HepG2 (cell line): ENCODE measurements around the gene NT5C1B. TPM values are rescaled to one million over a fixed set of nuclear protein-coding genes. Genes with fewer than 3 reads are reported as not detected.

Experiments
- ATAC-seq: fragments of 200-7000 bp; cut with Tn5 transposase; 3 replicates; pipeline ENCODE4 v1.9.1; 2020; ENCODE audit warnings: mild to moderate bottlenecking, moderate library complexity
- BruUV-seq: library from RNA; stranded (reverse); fragments of 400-500 nt; replicated peaks from 2 replicates; lab custom pipeline; 2021; lab: Mats Ljungman, UMichigan
- CTCF ChIA-PET: fragments of 300-600 bp; formaldehyde crosslinking; extraction: SDS; loops from one replicate; lab custom pipeline; 2021; ENCODE audit warnings: low total read pairs, inconsistent platforms, low intra/inter-chr PET ratio; lab: Yijun Ruan, JAX
- POLR2A ChIA-PET: fragments of 350-600 bp; sonication (Branson Sonifier 250); formaldehyde crosslinking; loops from one replicate; lab custom pipeline; 2020; ENCODE audit warnings: antibody characterized with exemption, inconsistent platforms; lab: Yijun Ruan, JAX
- DNase-seq: peaks from one replicate; pipeline ENCODE4 v3.0.0-alpha.2; 2015; ENCODE audit warnings: low spot score
- FAIRE-seq: peaks from 3 replicates; lab custom pipeline; 2011; peaks lifted over from hg19 to GRCh38; lab: Jason Lieb, UNC
- H2AFZ ChIP-seq: one replicate; pipeline ENCODE4 v1.6.1; 2011; ENCODE audit warnings: low read length, inconsistent platforms
- H3K27ac ChIP-seq: fragments of 300-600 bp; 3 replicates; pipeline ENCODE4 v1.8.0; 2011; ENCODE audit warnings: mixed run types, mild to moderate bottlenecking, mixed read lengths, low read length, inconsistent platforms; ENCODE audit not compliant: insufficient read depth; ENCODE audit errors: extremely low read length
- H3K27me3 ChIP-seq, 2 experiments: fragments of 200-600 bp in 1 of 2; 2 replicates in 1 of 2; 3 replicates in 1 of 2; pipeline versions ENCODE4 v1.6.0 to v1.8.0; 2011; ENCODE audit warnings: low read length in 2 of 2, mild to moderate bottlenecking in 2 of 2, moderate library complexity in 2 of 2, inconsistent platforms in 1 of 2; ENCODE audit not compliant: insufficient read depth in 2 of 2, control insufficient read depth in 1 of 2
- H3K36me3 ChIP-seq, 2 experiments: fragments of 200-600 bp in 1 of 2; replicated peaks in 1 of 2; 2 replicates in 1 of 2; 3 replicates in 1 of 2; pipeline versions ENCODE4 v1.5.1 to v1.8.0; 2011; ENCODE audit warnings: low read length in 2 of 2, inconsistent platforms in 1 of 2; ENCODE audit not compliant: insufficient read depth in 2 of 2, control insufficient read depth in 1 of 2
- H3K4me1 ChIP-seq: 2 replicates; pipeline ENCODE4 v1.5.1; 2012; ENCODE audit warnings: low read length, inconsistent platforms; ENCODE audit not compliant: insufficient read depth
- H3K4me2 ChIP-seq: 2 replicates; pipeline ENCODE4 v1.6.0; 2011; ENCODE audit warnings: low read depth, low read length, inconsistent platforms
- H3K4me3 ChIP-seq, 3 experiments: fragments of 200-600 bp in 1 of 3; sonication (generic), shearing (Covaris generic) in 1 of 3; replicated peaks in 1 of 3; 2 replicates each; pipeline ENCODE4 v1.5.1; 2011 to 2016; ENCODE audit warnings: low read length in 3 of 3, inconsistent platforms in 2 of 3, low read depth in 2 of 3, mild to moderate bottlenecking in 2 of 3, control low read depth in 1 of 3, mixed read lengths in 1 of 3; ENCODE audit not compliant: insufficient read depth in 1 of 3
- H3K79me2 ChIP-seq: one replicate; pipeline ENCODE4 v1.6.1; 2011; ENCODE audit warnings: low read length, inconsistent platforms; ENCODE audit not compliant: insufficient read depth
- H3K9ac ChIP-seq: 2 replicates; pipeline ENCODE4 v1.6.0; 2011; ENCODE audit warnings: mild to moderate bottlenecking, low read depth, low read length, inconsistent platforms; ENCODE audit not compliant: insufficient read depth
- H3K9me3 ChIP-seq: 2 replicates; pipeline ENCODE4 v1.5.1; 2012; ENCODE audit warnings: mild to moderate bottlenecking, low read length
- H4K20me1 ChIP-seq: 2 replicates; pipeline ENCODE4 v1.6.0; 2011; ENCODE audit warnings: inconsistent platforms, mild to moderate bottlenecking, low read length, moderate library complexity; ENCODE audit not compliant: insufficient read depth
- BCL6 ChIP-seq: IDR thresholded peaks from 2 replicates; pipeline ENCODE4 v1.6.1; 2016; ENCODE audit warnings: missing genetic modification reagents, missing compliant biosample characterization
- CHD4 ChIP-seq: fragments of 200-600 bp; sonication (generic); IDR thresholded peaks from 2 replicates; pipeline ENCODE4 v1.7.0; 2017; ENCODE audit warnings: mild to moderate bottlenecking, low read length, borderline replicate concordance
- MXD4 ChIP-seq: IDR thresholded peaks from 2 replicates; pipeline ENCODE4 v1.6.1; 2016; ENCODE audit warnings: mild to moderate bottlenecking, missing biosample characterization, missing genetic modification reagents
- MYNN ChIP-seq: sonication (generic); formaldehyde crosslinking; IDR thresholded peaks from 2 replicates; pipeline ENCODE4 v1.4.0; 2020; ENCODE audit warnings: mild to moderate bottlenecking, low read depth, missing genetic modification reagents
- RFX5 ChIP-seq: IDR thresholded peaks from 2 replicates; pipeline ENCODE4 v1.6.1; 2011; ENCODE audit warnings: low read depth, low read length, improper control_type of control experiment
- TBX3 ChIP-seq: fragments of 450-650 bp; IDR thresholded peaks from 2 replicates; pipeline ENCODE4 v1.6.1; 2017; ENCODE audit warnings: antibody characterized with exemption, mild to moderate bottlenecking, inconsistent platforms, borderline replicate concordance
- ZNF260 ChIP-seq: sonication (generic); formaldehyde crosslinking; IDR thresholded peaks from 2 replicates; pipeline ENCODE4 v1.4.0; 2020; ENCODE audit warnings: missing genetic modification reagents, low read depth, mild to moderate bottlenecking, borderline replicate concordance
- ZNF543 ChIP-seq: sonication (generic); formaldehyde crosslinking; IDR thresholded peaks from 2 replicates; pipeline ENCODE4 v1.4.0; 2020; ENCODE audit warnings: mild to moderate bottlenecking, missing genetic modification reagents
- ZNF883 ChIP-seq: sonication (generic); formaldehyde crosslinking; IDR thresholded peaks from 2 replicates; pipeline ENCODE4 v1.5.1; 2020; ENCODE audit warnings: mild to moderate bottlenecking, missing genetic modification reagents; ENCODE audit errors: not compliant biosample characterization
- ZSCAN21 ChIP-seq: sonication (generic); formaldehyde crosslinking; IDR thresholded peaks from 2 replicates; pipeline ENCODE4 v1.8.0; 2022; ENCODE audit warnings: mild to moderate bottlenecking, missing genetic modification reagents, moderate library complexity, borderline replicate concordance
- ZSCAN29 ChIP-seq: sonication (generic); formaldehyde crosslinking; conservative IDR thresholded peaks from 2 replicates; pipeline ENCODE4 v1.4.0; 2020; ENCODE audit warnings: mild to moderate bottlenecking, missing genetic modification reagents
- WGBS: methylation state at CpG from one replicate; pipeline ENCODE4 v1.1.6; 2017; ENCODE audit warnings: low lambda C conversion rate; 5-methylcytosine and 5-hydroxymethylcytosine counted together
- in situ Hi-C: cut with HindIII; loops from 2 replicates; pipeline ENCODE4 v1.10.0; 2017; ENCODE audit warnings: low pct_unique_long_range_greater_than_20kb; ENCODE audit not compliant: extremely low pct_ligation_motif_present
- intact Hi-C: fragments of 100-400 bp; cut with micrococcal nuclease; formaldehyde crosslinking; loops from one replicate; pipeline ENCODE4 v1.10.0; 2022; ENCODE audit not compliant: unreplicated experiment
- polyA plus RNA-seq, 8 experiments: library from polyadenylated mRNA; depleted of rRNA in 3 of 8; stranded (reverse) in 7 of 8; unstranded in 1 of 8; fragments of >200 nt; fragmentation: Illumina TruSeq in 4 of 8; extraction: Trizol in 4 of 8; gene quantifications; 2 replicates each; pipeline versions ENCODE4 v1.2.1 to v1.2.3, GENCODE V29; 2011 to 2016; ENCODE audit warnings: low read depth in 4 of 8, missing spikeins in 1 of 8, mixed read lengths in 1 of 8; ENCODE audit not compliant: insufficient read depth in 1 of 8
- total RNA-seq, 5 experiments: library from RNA; depleted of rRNA; stranded (reverse); fragments of >200 nt; fragmentation: Illumina TruSeq; extraction: Trizol; gene quantifications; 2 replicates each; pipeline ENCODE4 v1.2.3, GENCODE V29; 2016; ENCODE audit warnings: low read depth in 1 of 5
- TF ChIP-seq, protein P1 (sequence below): IDR thresholded peaks from 2 replicates; pipeline ENCODE4 v1.6.1; 2016; ENCODE audit warnings: mild to moderate bottlenecking, missing biosample characterization, missing genetic modification reagents
- TF ChIP-seq, protein P2 (sequence below): sonication (generic); formaldehyde crosslinking; IDR thresholded peaks from 2 replicates; pipeline ENCODE4 v1.4.0; 2020; ENCODE audit warnings: missing genetic modification reagents

Gene NT5C1B
- total and polyA plus RNA-seq, 2 of the 13 experiments (the other 11 are each of a cell fraction or from before 2014, with no cell fraction given) = not detected

- Histone ChIP-seq H3K36me3 (no peaks in the 10 kb centered on the region), H3K79me2 (no peaks in the 10 kb centered on the region), H3K27me3 (no peaks in the 10 kb centered on the region), H3K27ac (no peak overlapping the region), H3K4me3 (no peak overlapping the region), H4K20me1 (no peaks in the 10 kb centered on the region), H3K4me1 (no peaks in the 10 kb centered on the region), H3K9me3 (no peaks in the 10 kb centered on the region), H3K4me2 (no peak overlapping the region), H3K9ac (no peak overlapping the region), H2AFZ (no peak overlapping the region)
- intact Hi-C loops = no loop called here
- no peak for DNase-seq
- ChIA-PET POLR2A (no interaction called here), CTCF (no interaction called here)
- in situ Hi-C loops = no loop called here
- TF ChIP-seq ZSCAN29 (CRISPR knock-in tag) = no peak
- no peak for TF ChIP-seq ZNF883 (CRISPR knock-in tag)
- TF ChIP-seq RFX5 = no peak
- TF ChIP-seq BCL6 = no peak
- TF ChIP-seq CHD4 = no peak
- BruUV-seq = no TSS peak
- no peak for FAIRE-seq
- ATAC-seq = no peak
- WGBS = 67% methylated on average over 2 of the region's 2 CpGs
Observed at GRCh38 chr2:18626256-18626668, 36.9 kb upstream of the NT5C1B start.

- no peak overlapping the region for H3K9ac ChIP-seq
- no peak overlapping the region for H3K4me2 ChIP-seq
- no peaks in the 10 kb centered on the region for H3K27me3 ChIP-seq
- BruUV-seq = no TSS peak
- intact Hi-C loops (no loop called here), in situ Hi-C loops (no loop called here)
- ATAC-seq (no peak), DNase-seq (no peak), FAIRE-seq (no peak)
- H3K9me3 ChIP-seq = no peaks in the 10 kb centered on the region
- no peaks in the 10 kb centered on the region for H3K36me3 ChIP-seq
- no peak overlapping the region for H2AFZ ChIP-seq
- no peaks in the 10 kb centered on the region for H4K20me1 ChIP-seq
- H3K79me2 ChIP-seq = no peaks in the 10 kb centered on the region
- TF ChIP-seq, protein P1, sequence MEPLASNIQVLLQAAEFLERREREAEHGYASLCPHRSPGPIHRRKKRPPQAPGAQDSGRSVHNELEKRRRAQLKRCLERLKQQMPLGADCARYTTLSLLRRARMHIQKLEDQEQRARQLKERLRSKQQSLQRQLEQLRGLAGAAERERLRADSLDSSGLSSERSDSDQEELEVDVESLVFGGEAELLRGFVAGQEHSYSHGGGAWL = no peak
- TF ChIP-seq MXD4 (no peak), TBX3 (no peak), ZNF543 (CRISPR knock-in tag) (no peak), MYNN (CRISPR knock-in tag) (no peak), ZSCAN21 (no peak), ZNF260 (CRISPR knock-in tag) (no peak)
- TF ChIP-seq, protein P2, sequence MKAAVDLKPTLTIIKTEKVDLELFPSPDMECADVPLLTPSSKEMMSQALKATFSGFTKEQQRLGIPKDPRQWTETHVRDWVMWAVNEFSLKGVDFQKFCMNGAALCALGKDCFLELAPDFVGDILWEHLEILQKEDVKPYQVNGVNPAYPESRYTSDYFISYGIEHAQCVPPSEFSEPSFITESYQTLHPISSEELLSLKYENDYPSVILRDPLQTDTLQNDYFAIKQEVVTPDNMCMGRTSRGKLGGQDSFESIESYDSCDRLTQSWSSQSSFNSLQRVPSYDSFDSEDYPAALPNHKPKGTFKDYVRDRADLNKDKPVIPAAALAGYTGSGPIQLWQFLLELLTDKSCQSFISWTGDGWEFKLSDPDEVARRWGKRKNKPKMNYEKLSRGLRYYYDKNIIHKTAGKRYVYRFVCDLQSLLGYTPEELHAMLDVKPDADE = no peak
- CTCF ChIA-PET = no interaction called here
- H3K4me3 ChIP-seq = no peak overlapping the region
- WGBS = 64% methylated on average over 3 of the region's 3 CpGs
- POLR2A ChIA-PET = no interaction called here
- no peak overlapping the region for H3K27ac ChIP-seq
- no peaks in the 10 kb centered on the region for H3K4me1 ChIP-seq
Observed at GRCh38 chr2:18625563-18625962, 36.2 kb upstream of the NT5C1B start.
